ENCODE results near the gene CEACAM4.

CEACAM4 gene

GRCh38 chr19:41595890-41596280 is 31.0 kb downstream of the CEACAM4 start:
- no peak overlapping the region for H3K4me3 ChIP-seq (ENCODE audit: low read depth, low read length)
- TF ChIP-seq CTCF (conservative IDR thresholded peaks at IDR 0.05; ENCODE audit: low read depth, low read length), result no peak
- DNase-seq (ENCODE audit: low read depth), result no peak

GRCh38 chr19:41595258-41595889 is 31.5 kb downstream of the CEACAM4 start:
- peak; percentile 91 for DNase-seq (ENCODE audit: low read depth)
- H3K4me3 ChIP-seq (ENCODE audit: low read depth, low read length), result no peak overlapping the region
- peak; percentile 73 for TF ChIP-seq CTCF (conservative IDR thresholded peaks at IDR 0.05; ENCODE audit: low read depth, low read length)

GRCh38 chr19:41591951-41592562 is 34.8 kb downstream of the CEACAM4 start:
- H3K4me3 ChIP-seq (ENCODE audit: low read depth, low read length), result no peak overlapping the region
- no peak for TF ChIP-seq CTCF (conservative IDR thresholded peaks at IDR 0.05; ENCODE audit: low read depth, low read length)
- no peak for DNase-seq (ENCODE audit: low read depth)

- H3K4me3 ChIP-seq (ENCODE audit: low read depth, low read length), result no peak overlapping the region
- no peak for DNase-seq (ENCODE audit: low read depth)
- no peak for TF ChIP-seq CTCF (conservative IDR thresholded peaks at IDR 0.05; ENCODE audit: low read depth, low read length)
These were observed 35.9 kb downstream of the CEACAM4 start for GRCh38 chr19:41590936-41591335.

- no peak overlapping the region for H3K4me3 ChIP-seq (ENCODE audit: low read depth, low read length)
- no peak for DNase-seq (ENCODE audit: low read depth)
- no peak for TF ChIP-seq CTCF (conservative IDR thresholded peaks at IDR 0.05; ENCODE audit: low read depth, low read length)
These were observed 37.5 kb downstream of the CEACAM4 start for GRCh38 chr19:41589371-41589770.

GRCh38 chr19:41588497-41589209 is 38.2 kb downstream of the CEACAM4 start:
- no peak overlapping the region for H3K4me3 ChIP-seq (ENCODE audit: low read depth, low read length)
- TF ChIP-seq CTCF (conservative IDR thresholded peaks at IDR 0.05; ENCODE audit: low read depth, low read length), result no peak
- DNase-seq (ENCODE audit: low read depth), result peak; percentile 58

Data from choroid plexus epithelial cell (primary cell).